Lower leg skin (tissue), 3 donors: Measurements from ENCODE around the gene DYNC1I2.

Experiments
- CTCF ChIP-seq, 3 donors: fragments of 450-650 bp; IDR thresholded peaks; one replicate each; pipeline ENCODE4 v1.5.1; 2016; ENCODE audit warnings: antibody characterized with exemption in 3 of 3, mild to moderate bottlenecking in 3 of 3, moderate library complexity in 2 of 3
- POLR2A ChIP-seq, 2 donors: fragments of 450-650 bp; IDR thresholded peaks; one replicate each; pipeline ENCODE4 v1.6.1; 2016 to 2017; ENCODE audit warnings: antibody characterized with exemption in 2 of 2, mild to moderate bottlenecking in 1 of 2, moderate library complexity in 1 of 2

DNA sequence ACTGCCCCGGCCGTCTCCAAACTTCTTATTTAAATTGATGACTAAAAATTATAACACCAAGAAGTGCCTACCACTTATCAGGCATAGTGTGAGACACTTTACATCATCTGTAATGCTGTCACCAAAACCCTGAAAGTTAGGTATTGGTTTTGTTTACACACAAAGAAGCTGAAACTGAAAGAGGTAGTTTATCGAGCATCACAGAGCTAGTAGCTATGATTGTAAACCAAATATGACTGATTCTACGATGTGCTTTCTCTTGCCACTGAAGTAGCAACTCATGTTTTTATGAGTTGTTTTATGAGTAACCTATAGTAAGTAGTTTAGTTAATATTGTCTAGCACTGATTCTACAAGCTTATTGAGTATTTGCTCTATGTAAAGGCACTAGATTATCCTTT lies 31.5 kb downstream of the DYNC1I2 start:
- no peak for TF ChIP-seq CTCF (IDR thresholded peaks at IDR 0.05)
- no peak for TF ChIP-seq POLR2A (IDR thresholded peaks at IDR 0.05)
